GM19438 (cell line): ENCODE data around the gene FREM1.

Experiments used
- ATAC-seq: cut with Tn5 transposase; IDR thresholded peaks from one replicate; pipeline ENCODE4 v1.9.1; 2021; ENCODE audit warnings: low read depth; ENCODE audit not compliant: unreplicated experiment

FREM1 gene

GRCh38 chr9:14775917-14776316, 134.3 kb downstream of the FREM1 start:
- ATAC-seq, result no peak

GRCh38 chr9:14770592-14770991, 139.6 kb downstream of the FREM1 start:
- ATAC-seq, result no peak

GRCh38 chr9:14769230-14769571, 141.0 kb downstream of the FREM1 start:
- peak; percentile 55 for ATAC-seq

- ATAC-seq, result no peak
These were observed 141.6 kb downstream of the FREM1 start for GRCh38 chr9:14768405-14769229.

GRCh38 chr9:14766299-14766698, 143.9 kb downstream of the FREM1 start:
- ATAC-seq, result no peak

- ATAC-seq, result no peak
These were observed 148.6 kb downstream of the FREM1 start for GRCh38 chr9:14761584-14761983.

GRCh38 chr9:14760060-14760459, 150.2 kb downstream of the FREM1 start:
- ATAC-seq, result no peak

GRCh38 chr9:14756291-14756690, 153.9 kb downstream of the FREM1 start:
- no peak for ATAC-seq

- no peak for ATAC-seq
These were observed 157.4 kb downstream of the FREM1 start for GRCh38 chr9:14752871-14753270.

GRCh38 chr9:14752271-14752670, 158.0 kb downstream of the FREM1 start:
- no peak for ATAC-seq

- ATAC-seq, result no peak
These were observed 159.4 kb downstream of the FREM1 start for GRCh38 chr9:14750821-14751220.

GRCh38 chr9:14749741-14750211, 160.5 kb downstream of the FREM1 start:
- no peak for ATAC-seq

- ATAC-seq, result no peak
These were observed 161.9 kb downstream of the FREM1 start for GRCh38 chr9:14748373-14748772.

- no peak for ATAC-seq
These were observed 163.1 kb downstream of the FREM1 start for GRCh38 chr9:14747111-14747510.

GRCh38 chr9:14746626-14747025, 163.6 kb downstream of the FREM1 start:
- ATAC-seq, result no peak

- no peak for ATAC-seq
These were observed 165.5 kb downstream of the FREM1 start for GRCh38 chr9:14744768-14745167.

GRCh38 chr9:14741369-14741768, 168.9 kb downstream of the FREM1 start:
- no peak for ATAC-seq

GRCh38 chr9:14733133-14733532, 177.1 kb downstream of the FREM1 start:
- no peak for ATAC-seq

GRCh38 chr9:14731294-14731981, 178.8 kb downstream of the FREM1 start:
- no peak for ATAC-seq

- ATAC-seq, result no peak
These were observed 179.7 kb downstream of the FREM1 start for GRCh38 chr9:14730461-14730898.

GRCh38 chr9:14723301-14723700, 186.9 kb downstream of the FREM1 start:
- ATAC-seq, result no peak
